Psoas muscle (tissue), 8 donors: Measurements from ENCODE around the gene SLC4A8. TPM values are rescaled to one million over a fixed set of nuclear protein-coding genes. Genes with fewer than 3 reads are reported as not detected.

Experiments
- ATAC-seq, 4 donors: fragments of 200-7000 bp; cut with Tn5 transposase; one replicate each; pipeline ENCODE4 v1.9.1; 2020; ENCODE audit warnings: moderate library complexity in 3 of 4, mild to moderate bottlenecking in 2 of 4
- DNase-seq, 2 donors: peaks; one replicate each; pipeline ENCODE4 v3.0.0-alpha.2; 2020
- H3K27ac ChIP-seq: fragments of 200-600 bp; one replicate; pipeline ENCODE4 v1.8.0; 2022
- H3K27me3 ChIP-seq, 3 donors: fragments of 200-600 bp in 1 of 3; one replicate each; pipeline versions ENCODE4 v1.6.1 to v1.8.0; 2013 to 2022; ENCODE audit warnings: low read length in 2 of 3, mild to moderate bottlenecking in 2 of 3, moderate library complexity in 1 of 3; ENCODE audit not compliant: insufficient read depth in 3 of 3
- H3K36me3 ChIP-seq, 2 donors: fragments of 200-600 bp in 1 of 2; one replicate each; pipeline versions ENCODE4 v1.6.1 to v1.8.0; 2013 to 2022; ENCODE audit warnings: low read depth in 1 of 2, mild to moderate bottlenecking in 1 of 2, moderate library complexity in 1 of 2; ENCODE audit not compliant: insufficient read depth in 1 of 2
- H3K4me1 ChIP-seq: fragments of 200-600 bp; one replicate; pipeline ENCODE4 v1.8.0; 2022
- H3K4me3 ChIP-seq: fragments of 200-600 bp; one replicate; pipeline ENCODE4 v1.8.0; 2022; ENCODE audit warnings: mild to moderate bottlenecking
- H3K9me3 ChIP-seq: fragments of 200-600 bp; one replicate; pipeline ENCODE4 v1.8.0; 2022
- WGBS, 3 donors: extraction: QIAGEN DNeasy Blood & Tissue Kit; methylation state at CpG; one replicate each; pipeline versions ENCODE4 v1.1.6 to v1.1.7; 2013; 5-methylcytosine and 5-hydroxymethylcytosine counted together
- intact Hi-C, 2 donors: fragments of 100-400 bp; cut with DNase I; formaldehyde crosslinking; loops; one replicate each; pipeline versions ENCODE4 v1.11.0 to v1.14.2; 2022
- polyA plus RNA-seq, 3 donors: library from polyadenylated mRNA; stranded (reverse); fragments of 200-250 nt; gene quantifications; one replicate each; pipeline ENCODE4 v1.2.3, GENCODE V29; 2013
- total RNA-seq, 4 donors: library from RNA; stranded (reverse); fragmentation: NEBNext Ultra II Directional in 2 of 4; extraction: Animal tissue kit (Norgen Biotek cat#: 25700) in 2 of 4; gene quantifications; one replicate each; pipeline versions ENCODE4 v1.2.1 to v1.2.4, GENCODE V29; 2021 to 2023
- TF ChIP-seq, protein P1 (sequence below): fragments of 200-600 bp; IDR thresholded peaks from one replicate; pipeline ENCODE4 v1.8.0; 2022; ENCODE audit warnings: antibody characterized with exemption
- donor health status: healthy with polysubstance abuse.
- donor health status: DM: no; HTN: no; CAD: no; lungs with moderate emphysema.
- donor health status: Bipolar disorder and iron deficiency.
- donor health status: healthy.
- donor health status: DM: yes; HTN: yes; CAD: no.
- donor health status: DM: no; HTN: no; CAD: no.
- donor health status: DM: no; HTN: no; CAD: no.
- donor health status: DM: yes; HTN: yes; CAD: no.

Gene SLC4A8
- total and polyA plus RNA-seq, 7 donors = 0.02 to 0.91 (median 0.09) TPM; not detected in 1

DNA sequence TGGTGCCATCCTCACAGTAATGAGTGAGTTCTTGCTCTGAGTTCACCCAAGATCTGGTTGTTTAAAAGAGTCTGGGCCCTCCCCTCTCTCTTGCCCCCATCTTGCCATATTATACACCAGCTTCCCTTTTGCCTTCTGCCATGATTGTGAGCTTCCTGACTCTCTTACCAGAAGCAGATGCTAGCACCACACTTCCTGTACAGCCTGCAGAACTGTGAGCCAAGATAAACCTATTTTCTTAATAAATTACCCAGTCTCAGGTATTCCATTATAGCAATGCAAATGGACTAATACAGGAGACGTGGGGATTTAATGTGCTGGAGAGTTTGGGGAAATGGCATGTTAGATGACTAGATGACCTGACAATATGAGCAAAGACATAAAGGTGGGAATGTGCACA, 12.8 kb downstream of the SLC4A8 start:
- peaks cover 0 to 6% (median 0%) of the 10 kb centered on the region in 3 donors for H3K27me3 ChIP-seq
- no peak overlapping the region for H3K4me3 ChIP-seq
- intact Hi-C loops = no loop called here
- H3K27ac ChIP-seq = no peak overlapping the region
- no peaks in the 10 kb centered on the region for H3K36me3 ChIP-seq
- TF ChIP-seq, protein P1, sequence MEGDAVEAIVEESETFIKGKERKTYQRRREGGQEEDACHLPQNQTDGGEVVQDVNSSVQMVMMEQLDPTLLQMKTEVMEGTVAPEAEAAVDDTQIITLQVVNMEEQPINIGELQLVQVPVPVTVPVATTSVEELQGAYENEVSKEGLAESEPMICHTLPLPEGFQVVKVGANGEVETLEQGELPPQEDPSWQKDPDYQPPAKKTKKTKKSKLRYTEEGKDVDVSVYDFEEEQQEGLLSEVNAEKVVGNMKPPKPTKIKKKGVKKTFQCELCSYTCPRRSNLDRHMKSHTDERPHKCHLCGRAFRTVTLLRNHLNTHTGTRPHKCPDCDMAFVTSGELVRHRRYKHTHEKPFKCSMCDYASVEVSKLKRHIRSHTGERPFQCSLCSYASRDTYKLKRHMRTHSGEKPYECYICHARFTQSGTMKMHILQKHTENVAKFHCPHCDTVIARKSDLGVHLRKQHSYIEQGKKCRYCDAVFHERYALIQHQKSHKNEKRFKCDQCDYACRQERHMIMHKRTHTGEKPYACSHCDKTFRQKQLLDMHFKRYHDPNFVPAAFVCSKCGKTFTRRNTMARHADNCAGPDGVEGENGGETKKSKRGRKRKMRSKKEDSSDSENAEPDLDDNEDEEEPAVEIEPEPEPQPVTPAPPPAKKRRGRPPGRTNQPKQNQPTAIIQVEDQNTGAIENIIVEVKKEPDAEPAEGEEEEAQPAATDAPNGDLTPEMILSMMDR = no peak
- H3K9me3 ChIP-seq = no peaks in the 10 kb centered on the region
- no peak for DNase-seq
- WGBS, 3 donors = 57 to 71% (median 59%) methylated on average over 1 of the region's 1 CpG
- no peak for ATAC-seq
- H3K4me1 ChIP-seq = no peaks in the 10 kb centered on the region

DNA sequence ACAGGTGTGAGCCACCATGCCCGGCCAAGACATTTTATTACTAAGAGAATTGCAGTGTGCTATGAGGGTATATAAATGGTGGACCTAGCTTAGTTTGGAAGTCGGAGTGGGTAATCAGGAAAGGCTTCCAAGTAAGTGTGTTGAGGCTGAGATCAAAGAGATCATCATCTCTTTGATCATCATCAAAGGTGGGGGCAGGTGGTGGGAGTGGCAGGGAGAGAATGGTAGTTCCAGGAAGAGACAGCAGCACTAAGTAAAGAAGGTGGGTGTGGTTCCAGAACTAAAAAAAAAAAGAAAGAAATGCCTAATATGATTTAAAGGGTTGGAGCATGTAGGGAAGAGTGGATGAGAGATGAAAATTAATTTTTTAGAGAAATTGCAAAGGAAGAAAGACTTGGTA, 14.7 kb downstream of the SLC4A8 start:
- Histone ChIP-seq H3K36me3 (no peaks in the 10 kb centered on the region), H3K9me3 (no peaks in the 10 kb centered on the region), H3K4me1 (no peaks in the 10 kb centered on the region), H3K27ac (no peak overlapping the region), H3K4me3 (no peak overlapping the region), H3K27me3 (peaks cover 0 to 6% (median 0%) of the 10 kb centered on the region in 3 donors)
- ATAC-seq = no peak
- 53 to 66% (median 63%) methylated on average over 2 of the region's 2 CpGs for WGBS, 3 donors
- intact Hi-C loops = no loop called here
- DNase-seq = no peak
- TF ChIP-seq, protein P1 = no peak

DNA sequence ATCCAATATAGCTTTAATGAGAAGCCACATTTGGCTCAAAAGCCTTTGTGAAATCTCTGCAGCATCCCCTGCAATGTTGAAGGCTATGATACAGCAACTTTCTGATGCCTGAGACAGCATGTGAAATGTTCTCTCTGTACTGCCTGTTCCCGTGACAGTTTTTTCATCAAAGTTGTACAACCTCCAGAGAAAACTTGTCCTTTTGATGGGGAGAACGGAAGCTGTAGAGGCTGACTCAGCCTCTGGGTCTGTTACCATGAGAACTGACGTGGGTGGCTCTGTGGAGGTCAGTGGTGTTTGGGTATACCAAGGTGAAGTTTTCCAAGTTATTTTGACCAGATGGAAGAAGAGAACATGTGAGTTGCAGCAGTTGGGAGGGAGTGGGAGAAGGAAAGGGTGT, 17.0 kb downstream of the SLC4A8 start:
- H3K27me3 ChIP-seq = peaks cover 0 to 6% (median 1%) of the 10 kb centered on the region in 3 donors
- no peaks in the 10 kb centered on the region for H3K36me3 ChIP-seq
- no peaks in the 10 kb centered on the region for H3K4me1 ChIP-seq
- no peak overlapping the region for H3K4me3 ChIP-seq
- intact Hi-C loops = no loop called here
- no peak overlapping the region for H3K27ac ChIP-seq
- ATAC-seq = no peak
- WGBS, 3 donors = 39 to 59% (median 46%) methylated on average over 3 of the region's 3 CpGs
- TF ChIP-seq, protein P1 = no peak
- H3K9me3 ChIP-seq = no peaks in the 10 kb centered on the region
- no peak for DNase-seq

DNA sequence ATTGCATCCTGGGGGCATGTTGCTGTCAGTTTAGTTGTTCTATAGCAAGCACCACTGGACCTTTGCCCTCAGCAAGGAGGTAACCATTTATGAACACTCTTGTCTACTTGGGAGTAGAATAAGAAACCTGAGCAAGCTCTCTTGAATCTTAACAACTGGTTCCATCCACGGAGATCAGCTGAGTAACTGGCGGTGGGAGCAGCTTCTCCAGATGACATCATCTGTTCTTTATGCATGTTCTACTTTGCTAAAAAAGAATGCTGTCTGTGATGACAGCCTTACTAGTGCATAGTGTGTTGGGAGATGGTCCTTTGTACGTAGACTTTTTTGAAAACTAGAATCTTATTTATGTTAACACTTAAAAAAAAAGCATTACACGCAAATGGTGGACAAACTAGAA, 17.7 kb downstream of the SLC4A8 start:
- TF ChIP-seq, protein P1 = no peak
- no peak for DNase-seq
- no peak overlapping the region for H3K4me3 ChIP-seq
- 39 to 44% (median 43%) methylated on average over 4 of the region's 4 CpGs for WGBS, 3 donors
- H3K9me3 ChIP-seq = no peaks in the 10 kb centered on the region
- no peak for ATAC-seq
- no peak overlapping the region for H3K27ac ChIP-seq
- intact Hi-C loops = no loop called here
- H3K27me3 ChIP-seq = peaks cover 0 to 6% (median 1%) of the 10 kb centered on the region in 3 donors
- no peaks in the 10 kb centered on the region for H3K4me1 ChIP-seq
- no peaks in the 10 kb centered on the region for H3K36me3 ChIP-seq

DNA sequence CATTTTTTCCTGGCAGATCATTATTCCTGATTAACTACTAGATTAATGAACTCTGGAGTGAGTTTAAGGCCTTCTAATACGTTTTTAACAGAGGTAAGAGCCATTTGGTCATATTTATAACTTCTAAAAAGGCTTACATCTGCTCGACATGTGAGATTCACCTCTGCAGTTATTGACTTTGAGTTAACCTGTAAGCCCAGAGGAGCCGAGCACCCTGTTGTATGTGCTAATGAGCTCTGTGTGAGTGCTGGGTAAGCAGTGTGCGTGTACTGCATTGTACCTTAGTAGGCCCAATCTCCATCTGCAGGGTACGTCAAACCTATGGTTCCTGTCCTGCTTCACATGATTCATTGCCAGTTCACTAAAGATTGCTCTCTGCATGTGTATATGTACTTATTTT, 18.9 kb downstream of the SLC4A8 start:
- WGBS, 3 donors = 84 to 87% (median 84%) methylated on average over 5 of the region's 5 CpGs
- TF ChIP-seq, protein P1 = no peak
- Histone ChIP-seq H3K4me3 (no peak overlapping the region), H3K27ac (no peak overlapping the region), H3K4me1 (no peaks in the 10 kb centered on the region), H3K9me3 (no peaks in the 10 kb centered on the region), H3K27me3 (peaks cover 0 to 6% (median 1%) of the 10 kb centered on the region in 3 donors), H3K36me3 (no peaks in the 10 kb centered on the region)
- DNase-seq = no peak
- intact Hi-C loops = no loop called here
- no peak for ATAC-seq
